ENCODE data around the gene RBMS2.

RBMS2 gene

DNA sequence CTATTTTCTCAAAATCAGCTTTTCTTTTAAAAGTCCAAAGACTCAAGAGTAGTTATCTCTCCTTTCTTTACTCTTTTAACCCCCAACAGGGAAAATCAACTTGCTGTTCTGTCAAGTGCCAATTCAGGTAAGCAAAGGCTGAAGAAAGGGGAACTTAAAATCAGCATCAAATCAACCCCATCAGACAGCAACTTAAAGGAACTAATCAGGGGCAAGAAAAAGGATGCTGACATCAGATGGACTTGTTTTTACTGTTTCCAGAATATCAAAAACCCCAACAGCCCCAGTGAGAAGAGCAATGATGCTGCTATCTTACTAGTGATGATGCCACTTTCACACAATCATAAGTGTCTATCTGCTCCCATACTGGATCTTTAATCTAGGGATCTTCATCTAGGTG is 105.1 kb downstream of the RBMS2 start:
- H3K27ac ChIP-seq = no peak overlapping the region
- DNase-seq (ENCODE audit: low read depth, low spot score) = no peak
- TF ChIP-seq POLR2AphosphoS5 (IDR thresholded peaks at IDR 0.05; ENCODE audit: borderline replicate concordance, low read depth, low read length) = no peak
- TF ChIP-seq FOXP2 (optimal IDR thresholded peaks at IDR 0.05; ENCODE audit: control extremely low read depth, extremely low read length, insufficient read depth) = no peak
- TF ChIP-seq EZH2 (IDR thresholded peaks at IDR 0.05) = no peak

DNA sequence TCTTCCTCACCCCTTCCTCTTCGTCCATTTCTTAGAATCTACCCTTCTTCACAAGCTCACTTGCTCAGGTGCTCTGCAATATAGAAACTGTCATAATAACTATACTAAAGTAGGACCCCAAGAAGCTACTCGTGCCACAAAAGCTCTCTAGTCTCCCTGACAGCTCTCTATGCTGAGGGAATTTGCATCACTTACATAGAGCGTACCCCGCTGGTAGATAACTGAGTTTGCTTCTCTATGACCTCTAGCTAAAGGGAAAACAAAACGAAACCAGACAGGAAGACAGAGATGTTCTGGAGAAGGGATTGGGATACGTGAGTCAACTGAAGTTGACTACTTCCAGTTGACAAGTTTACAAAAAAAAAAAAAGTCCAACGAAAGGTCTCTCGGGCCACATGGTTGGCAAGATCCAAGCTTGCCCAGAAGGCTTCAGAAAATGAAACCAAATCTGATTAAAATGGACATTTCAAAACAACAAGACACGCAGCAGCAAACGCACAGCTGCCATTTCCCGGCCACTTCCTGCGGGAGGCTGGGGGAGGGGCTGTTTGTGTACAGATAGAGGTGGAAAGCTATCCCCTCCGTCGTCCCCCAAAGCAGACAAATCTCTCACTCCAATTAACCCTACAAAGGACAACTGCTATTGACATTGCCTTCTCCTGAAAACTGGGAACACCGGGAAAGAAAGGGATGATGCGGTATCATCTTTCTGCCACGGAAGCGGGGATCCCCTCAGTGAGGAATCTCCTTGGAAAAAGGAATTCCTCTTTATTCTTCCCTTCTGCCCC is 107.2 kb downstream of the RBMS2 start:
- TF ChIP-seq EZH2 (IDR thresholded peaks at IDR 0.05) = no peak
- TF ChIP-seq FOXP2 (optimal IDR thresholded peaks at IDR 0.05; ENCODE audit: control extremely low read depth, extremely low read length, insufficient read depth) = no peak
- peak overlapping the region; percentile 96 for H3K9ac ChIP-seq (ENCODE audit: insufficient read length)
- H3K9me3 ChIP-seq (ENCODE audit: low read depth, low read length) = no peaks in the 10 kb centered on the region
- no peak for DNase-seq (ENCODE audit: low read depth, low spot score)
- peak overlapping the region; percentile 86 for H3K27ac ChIP-seq
- H3K4me3 ChIP-seq = peak overlapping the region; percentile 98
- peaks cover 22% of the 10 kb centered on the region for H3K36me3 ChIP-seq (ENCODE audit: insufficient read depth, low read length)

More for the DNA sequence above, 105.1 kb downstream of the RBMS2 start:
- Histone ChIP-seq H3K4me3 (no peak overlapping the region), H3K9ac (ENCODE audit: insufficient read length) (no peak overlapping the region), H3K9me3 (ENCODE audit: low read depth, low read length) (no peaks in the 10 kb centered on the region), H3K36me3 (ENCODE audit: insufficient read depth, low read length) (peaks cover 25% of the 10 kb centered on the region)

DNA sequence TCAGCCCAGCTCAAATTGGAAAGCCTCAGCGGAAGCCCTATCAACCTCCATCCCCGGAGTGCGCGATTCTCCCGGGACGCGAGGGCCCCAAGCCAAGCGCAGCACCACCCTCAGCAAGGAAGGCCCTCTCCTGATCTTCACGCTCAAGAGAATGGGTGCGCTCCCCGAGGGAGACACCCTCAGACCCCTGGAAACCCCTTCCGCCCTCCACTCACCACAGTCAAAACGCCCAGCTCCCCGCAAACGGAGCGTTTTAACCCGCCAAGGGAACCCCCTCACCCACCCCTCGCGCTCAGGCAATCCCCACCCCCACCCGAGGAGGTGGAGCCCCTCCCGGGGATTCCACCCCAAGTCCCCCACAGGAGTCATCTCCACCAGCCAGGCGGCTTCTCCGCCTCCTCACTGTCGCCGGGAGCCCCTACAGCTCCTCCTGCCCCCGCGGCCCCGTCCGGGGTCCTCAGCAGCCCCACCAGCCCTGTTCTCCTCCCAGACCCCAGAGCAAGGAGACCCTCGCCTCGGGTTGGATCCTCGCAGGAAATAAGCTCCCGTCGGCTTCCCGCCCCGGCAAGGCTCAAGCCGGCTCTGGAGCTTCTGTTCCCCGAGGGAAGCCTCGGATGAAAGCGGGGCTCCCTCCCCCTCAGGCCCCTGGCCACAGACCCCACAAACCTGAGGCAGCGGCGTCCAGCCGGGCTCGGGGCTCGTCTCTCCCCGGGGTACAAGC is 108.0 kb downstream of the RBMS2 start:
- Histone ChIP-seq H3K9me3 (ENCODE audit: low read depth, low read length) (no peaks in the 10 kb centered on the region), H3K9ac (ENCODE audit: insufficient read length) (peak overlapping the region; percentile 96), H3K4me3 (peak overlapping the region; percentile 98), H3K27ac (peak overlapping the region; percentile 86), H3K36me3 (ENCODE audit: insufficient read depth, low read length) (peaks cover 15% of the 10 kb centered on the region)
- TF ChIP-seq POLR2AphosphoS5 (IDR thresholded peaks at IDR 0.05; ENCODE audit: borderline replicate concordance, low read depth, low read length) = no peak; the same call in 1 of the 2 replicates
- no peak for TF ChIP-seq FOXP2 (optimal IDR thresholded peaks at IDR 0.05; ENCODE audit: control extremely low read depth, extremely low read length, insufficient read depth)
- TF ChIP-seq EZH2 (IDR thresholded peaks at IDR 0.05) = no peak
- no peak for DNase-seq (ENCODE audit: low read depth, low spot score)

DNA sequence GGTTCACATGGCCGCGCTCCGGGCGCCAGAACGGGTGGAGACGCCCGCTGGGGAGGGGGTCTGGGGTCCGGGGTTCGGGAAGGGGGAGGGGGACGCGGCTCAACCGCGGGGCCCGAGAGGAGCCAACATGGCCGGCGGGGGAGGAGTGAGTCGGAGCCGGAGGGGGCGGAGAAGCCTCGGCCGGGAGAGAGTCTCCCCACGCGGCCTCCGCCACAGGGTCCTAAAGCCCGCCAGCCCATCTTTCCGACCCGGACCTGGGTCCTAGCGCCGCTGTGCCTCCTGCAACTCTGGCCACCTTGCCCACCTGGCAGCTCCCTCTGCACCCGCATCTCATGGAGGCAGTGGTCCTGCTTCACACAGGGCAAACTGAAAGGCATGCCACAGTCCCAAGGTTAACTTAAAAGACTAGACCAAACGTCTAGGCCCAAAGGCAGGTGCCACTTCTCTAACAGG is 108.6 kb downstream of the RBMS2 start, which contains the start of gene BAZ2A:
TSS of gene BAZ2A (minus strand) at position 147 of the 453 bp plus-strand sequence. CDS start 12,796 bp downstream, outside the sequence.
- Histone ChIP-seq H3K27ac (peak within 1 kb of the TSS; percentile 86), H3K9ac (ENCODE audit: insufficient read length) (peak within 1 kb of the TSS; percentile 96)

DNA sequence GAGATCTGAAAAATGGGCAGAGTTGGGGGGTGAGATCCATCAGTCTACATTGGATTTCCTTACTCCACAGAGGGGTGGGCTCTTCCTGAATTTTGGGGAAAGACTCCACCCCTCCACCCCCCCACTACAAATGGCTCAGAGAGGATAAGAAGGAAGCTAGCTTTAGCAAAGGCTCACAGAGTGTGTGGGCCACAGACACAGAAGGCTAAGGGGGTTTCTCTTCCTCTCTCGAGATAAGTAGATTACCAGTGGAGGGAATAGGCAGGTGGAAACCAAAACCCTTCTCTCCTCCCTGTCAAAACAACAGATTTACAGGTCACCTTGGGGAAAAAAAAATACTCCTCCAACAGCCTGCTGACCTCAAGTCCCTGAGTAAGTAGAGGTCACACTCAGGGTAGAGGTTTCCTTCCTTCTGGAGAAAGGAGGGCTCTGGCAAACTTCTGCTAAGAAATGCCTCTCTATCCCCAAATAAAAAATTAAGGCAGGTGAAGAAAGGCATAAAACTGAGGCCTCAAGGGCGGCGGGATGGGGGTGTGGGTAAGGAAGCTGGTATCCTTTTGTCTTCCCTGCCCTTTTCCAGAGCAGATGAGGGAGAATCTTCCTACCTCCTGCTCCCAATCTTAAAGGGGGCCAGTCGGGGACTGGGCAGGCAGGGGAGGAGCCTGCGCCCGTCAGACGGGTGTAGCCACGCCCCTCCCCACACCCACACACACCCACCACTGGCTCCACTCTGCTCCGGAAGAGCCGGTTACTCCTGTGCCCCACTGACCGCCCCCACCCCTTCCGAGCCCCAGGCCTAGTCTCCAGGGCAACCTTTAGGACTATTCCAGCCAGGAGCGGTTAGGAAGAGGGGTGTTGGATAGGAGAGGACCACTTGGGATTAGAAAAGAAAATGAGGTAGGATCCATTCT is 110.4 kb downstream of the RBMS2 start:
- peak overlapping the region; percentile 72; the same call in 1 of the 2 replicates for H3K27ac ChIP-seq
- DNase-seq (ENCODE audit: low read depth, low spot score) = no peak
- no peaks in the 10 kb centered on the region for H3K9me3 ChIP-seq (ENCODE audit: low read depth, low read length)
- TF ChIP-seq POLR2AphosphoS5 (IDR thresholded peaks at IDR 0.05; ENCODE audit: borderline replicate concordance, low read depth, low read length) (peak; percentile 57; the same call in 1 of the 2 replicates), EZH2 (IDR thresholded peaks at IDR 0.05) (no peak)
- peaks cover 1% of the 10 kb centered on the region for H3K36me3 ChIP-seq (ENCODE audit: insufficient read depth, low read length)
- H3K4me3 ChIP-seq = peak overlapping the region; percentile 65
- H3K9ac ChIP-seq (ENCODE audit: insufficient read length) = no peak overlapping the region

More for the DNA sequence above, 108.6 kb downstream of the RBMS2 start, which contains the start of gene BAZ2A:
- Histone ChIP-seq H3K36me3 (ENCODE audit: insufficient read depth, low read length) (peaks cover 15% of the 10 kb centered on the region), H3K9me3 (ENCODE audit: low read depth, low read length) (no peaks in the 10 kb centered on the region), H3K4me3 (peak within 1 kb of the TSS; percentile 98)
- no peak for TF ChIP-seq POLR2AphosphoS5 (IDR thresholded peaks at IDR 0.05; ENCODE audit: borderline replicate concordance, low read depth, low read length)
- TF ChIP-seq FOXP2 (optimal IDR thresholded peaks at IDR 0.05; ENCODE audit: control extremely low read depth, extremely low read length, insufficient read depth) = no peak
- no peak for TF ChIP-seq EZH2 (IDR thresholded peaks at IDR 0.05)
- no peak for DNase-seq (ENCODE audit: low read depth, low spot score)

DNA sequence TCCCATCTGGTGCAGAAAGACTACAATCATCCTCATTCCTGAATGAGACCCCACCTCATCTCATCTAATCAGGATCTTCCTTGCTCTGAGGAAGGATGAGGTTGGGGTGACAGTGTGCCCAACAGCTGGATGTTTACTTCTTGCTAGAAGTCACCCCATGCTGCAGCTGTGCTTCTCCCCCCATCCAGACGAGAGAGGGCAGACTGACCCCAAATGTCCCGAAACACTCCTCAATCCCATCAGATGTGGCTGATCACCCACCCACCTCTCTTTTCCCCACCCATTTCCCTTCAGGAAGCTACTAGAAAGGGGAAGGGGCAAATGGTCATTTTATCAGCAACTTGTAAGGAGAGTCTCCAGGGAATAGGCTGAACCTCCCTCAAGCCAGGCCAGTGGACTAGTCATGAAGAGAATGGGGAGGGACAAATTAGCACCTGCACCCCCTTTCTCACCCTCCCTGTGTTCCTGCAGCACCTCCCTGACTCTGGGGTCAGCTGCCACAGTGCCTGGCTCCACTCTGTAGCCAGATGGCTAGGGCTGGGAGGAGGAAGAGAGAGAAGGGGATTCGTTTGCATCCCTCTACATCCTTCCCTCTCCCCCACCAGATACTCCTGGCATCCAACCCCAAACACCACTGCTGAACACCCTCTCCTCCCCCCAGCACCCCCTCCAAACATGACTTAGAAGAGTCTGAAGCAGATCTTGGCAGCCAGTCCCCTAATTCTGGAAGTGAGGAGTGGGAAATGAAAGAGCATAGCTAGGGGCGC is 111.3 kb downstream of the RBMS2 start:
- Histone ChIP-seq H3K36me3 (ENCODE audit: insufficient read depth, low read length) (peaks cover 7% of the 10 kb centered on the region), H3K27ac (peak overlapping the region; percentile 21; the same call in 1 of the 2 replicates), H3K4me3 (peak overlapping the region; percentile 65), H3K9ac (ENCODE audit: insufficient read length) (no peak overlapping the region), H3K9me3 (ENCODE audit: low read depth, low read length) (no peaks in the 10 kb centered on the region)
- DNase-seq (ENCODE audit: low read depth, low spot score) = no peak
- no peak for TF ChIP-seq FOXP2 (optimal IDR thresholded peaks at IDR 0.05; ENCODE audit: control extremely low read depth, extremely low read length, insufficient read depth)
- no peak for TF ChIP-seq EZH2 (IDR thresholded peaks at IDR 0.05)
- TF ChIP-seq POLR2AphosphoS5 (IDR thresholded peaks at IDR 0.05; ENCODE audit: borderline replicate concordance, low read depth, low read length) = no peak
